Ishikawa (cell line): ENCODE results near the gene CD101.

ENCODE experiments used
- CEBPB ChIP-seq: IDR thresholded peaks from 2 replicates; pipeline ENCODE4 v1.6.1; 2012
- EGR1 ChIP-seq: IDR thresholded peaks from 2 replicates; pipeline ENCODE4 v1.6.1; 2012
- EP300 ChIP-seq: IDR thresholded peaks from 2 replicates; pipeline ENCODE4 v1.6.1; 2012; ENCODE audit warnings: borderline replicate concordance
- REST ChIP-seq: IDR thresholded peaks from 2 replicates; pipeline ENCODE4 v1.6.1; 2012; ENCODE audit warnings: low read depth, mild to moderate bottlenecking
- TAF1 ChIP-seq: IDR thresholded peaks from 2 replicates; pipeline ENCODE4 v1.6.1; 2012; ENCODE audit warnings: low read depth, mild to moderate bottlenecking

- TF ChIP-seq REST (no peak), CEBPB (no peak), EGR1 (no peak), TAF1 (no peak), EP300 (no peak)
These were observed 8.3 kb upstream of the CD101 start for GRCh38 chr1:116993286-116993685.
